ENCODE results near the gene SLC24A2. TPM values are rescaled to one million over a fixed set of nuclear protein-coding genes. Genes with fewer than 3 reads are reported as not detected.

The SLC24A2 gene
- total RNA-seq, 1 donor from 2014 or later, result not detected

- no peaks in the 10 kb centered on the region for H3K36me3 ChIP-seq
- no peaks in the 10 kb centered on the region for H3K27me3 ChIP-seq (ENCODE audit: low read depth)
- H3K4me3 ChIP-seq, result no peak overlapping the region
- DNase-seq, result no peak
- intact Hi-C loops (cut with micrococcal nuclease), result no loop called here
- no peak overlapping the region for H3K27ac ChIP-seq (replicated peaks)
- H3K9me3 ChIP-seq (replicated peaks), result peaks cover 13% of the 10 kb centered on the region
- TF ChIP-seq CTCF (IDR thresholded peaks at IDR 0.05; ENCODE audit: borderline replicate concordance), result no peak
- no peaks in the 10 kb centered on the region for H3K4me1 ChIP-seq
Measured at GRCh38 chr9:19809422-19810269, 20.8 kb upstream of the SLC24A2 start.

- DNase-seq, result no peak
- Histone ChIP-seq H3K36me3 (no peaks in the 10 kb centered on the region), H3K4me3 (no peak overlapping the region), H3K4me1 (no peaks in the 10 kb centered on the region), H3K27ac (replicated peaks) (no peak overlapping the region), H3K9me3 (replicated peaks) (peaks cover 13% of the 10 kb centered on the region), H3K27me3 (ENCODE audit: low read depth) (no peaks in the 10 kb centered on the region)
- TF ChIP-seq CTCF (IDR thresholded peaks at IDR 0.05; ENCODE audit: borderline replicate concordance), result no peak
- intact Hi-C loops (cut with micrococcal nuclease), result no loop called here
Measured at GRCh38 chr9:19807182-19807892, 18.5 kb upstream of the SLC24A2 start.

- peaks cover 6% of the 10 kb centered on the region for H3K9me3 ChIP-seq (replicated peaks)
Measured at GRCh38 chr9:19804431-19804830, 15.6 kb upstream of the SLC24A2 start.

GRCh38 chr9:19800884-19801283 is 12.0 kb upstream of the SLC24A2 start:
- intact Hi-C loops (cut with micrococcal nuclease), result no loop called here

More at GRCh38 chr9:19804431-19804830, 15.6 kb upstream of the SLC24A2 start:
- Histone ChIP-seq H3K36me3 (no peaks in the 10 kb centered on the region), H3K27ac (replicated peaks) (no peak overlapping the region), H3K4me1 (no peaks in the 10 kb centered on the region), H3K4me3 (no peak overlapping the region), H3K27me3 (ENCODE audit: low read depth) (no peaks in the 10 kb centered on the region)
- intact Hi-C loops (cut with micrococcal nuclease), result no loop called here
- no peak for DNase-seq
- TF ChIP-seq CTCF (IDR thresholded peaks at IDR 0.05; ENCODE audit: borderline replicate concordance), result no peak

GRCh38 chr9:19799784-19800183 is 10.9 kb upstream of the SLC24A2 start:
- TF ChIP-seq CTCF (IDR thresholded peaks at IDR 0.05; ENCODE audit: borderline replicate concordance), result no peak
- Histone ChIP-seq H3K27me3 (ENCODE audit: low read depth) (no peaks in the 10 kb centered on the region), H3K4me3 (no peak overlapping the region), H3K9me3 (replicated peaks) (peaks cover 6% of the 10 kb centered on the region), H3K27ac (replicated peaks) (no peak overlapping the region), H3K4me1 (no peaks in the 10 kb centered on the region), H3K36me3 (no peaks in the 10 kb centered on the region)
- intact Hi-C loops (cut with micrococcal nuclease), result no loop called here
- no peak for DNase-seq

More at GRCh38 chr9:19800884-19801283, 12.0 kb upstream of the SLC24A2 start:
- Histone ChIP-seq H3K4me3 (no peak overlapping the region), H3K27me3 (ENCODE audit: low read depth) (no peaks in the 10 kb centered on the region), H3K36me3 (no peaks in the 10 kb centered on the region), H3K9me3 (replicated peaks) (peaks cover 6% of the 10 kb centered on the region), H3K27ac (replicated peaks) (no peak overlapping the region), H3K4me1 (no peaks in the 10 kb centered on the region)
- no peak for DNase-seq
- TF ChIP-seq CTCF (IDR thresholded peaks at IDR 0.05; ENCODE audit: borderline replicate concordance), result no peak

All from left ventricle myocardium inferior (tissue), 1 donor.